GM19452 (cell line): ENCODE results near the gene CHST8.

Experiments
- ATAC-seq: cut with Tn5 transposase; IDR thresholded peaks from one replicate; pipeline ENCODE4 v1.9.1; 2021; ENCODE audit not compliant: unreplicated experiment

The CHST8 gene

GRCh38 chr19:33671211-33671610 is 49.5 kb downstream of the CHST8 start:
- ATAC-seq: no peak

GRCh38 chr19:33673258-33673875 is 51.6 kb downstream of the CHST8 start:
- ATAC-seq: no peak

- ATAC-seq: no peak
Measured at GRCh38 chr19:33673996-33674625, 52.4 kb downstream of the CHST8 start.

GRCh38 chr19:33674626-33675367 is 53.0 kb downstream of the CHST8 start:
- no peak for ATAC-seq

GRCh38 chr19:33675501-33676124 is 53.9 kb downstream of the CHST8 start:
- no peak for ATAC-seq

- ATAC-seq: no peak
Measured at GRCh38 chr19:33676999-33677665, 55.4 kb downstream of the CHST8 start.

GRCh38 chr19:33677745-33678426 is 56.1 kb downstream of the CHST8 start:
- ATAC-seq: no peak

- ATAC-seq: no peak
Measured at GRCh38 chr19:33678796-33679585, 57.2 kb downstream of the CHST8 start.

- ATAC-seq: no peak
Measured at GRCh38 chr19:33679696-33680095, 57.9 kb downstream of the CHST8 start.

- ATAC-seq: no peak
Measured at GRCh38 chr19:33681081-33681680, 59.4 kb downstream of the CHST8 start.

- ATAC-seq: no peak
Measured at GRCh38 chr19:33683881-33684537, 62.3 kb downstream of the CHST8 start.

GRCh38 chr19:33684538-33685232 is 62.9 kb downstream of the CHST8 start:
- no peak for ATAC-seq

- no peak for ATAC-seq
Measured at GRCh38 chr19:33685541-33685940, 63.8 kb downstream of the CHST8 start.

GRCh38 chr19:33686262-33686661 is 64.5 kb downstream of the CHST8 start:
- no peak for ATAC-seq

- ATAC-seq: no peak
Measured at GRCh38 chr19:33686687-33687480, 65.1 kb downstream of the CHST8 start.

- ATAC-seq: no peak
Measured at GRCh38 chr19:33687481-33688170, 65.9 kb downstream of the CHST8 start.
